Hematopoietic multipotent progenitor cell treated with erythropoietin and hydrocortisone succinate and interleukin-3 and kit ligand, for 4 days (in vitro differentiated cells): Measurements from ENCODE around the gene RHBDF2.

Experiments
- DNase-seq: peaks from one replicate; pipeline ENCODE4 v3.0.0-alpha.2; 2015

The RHBDF2 gene

DNA sequence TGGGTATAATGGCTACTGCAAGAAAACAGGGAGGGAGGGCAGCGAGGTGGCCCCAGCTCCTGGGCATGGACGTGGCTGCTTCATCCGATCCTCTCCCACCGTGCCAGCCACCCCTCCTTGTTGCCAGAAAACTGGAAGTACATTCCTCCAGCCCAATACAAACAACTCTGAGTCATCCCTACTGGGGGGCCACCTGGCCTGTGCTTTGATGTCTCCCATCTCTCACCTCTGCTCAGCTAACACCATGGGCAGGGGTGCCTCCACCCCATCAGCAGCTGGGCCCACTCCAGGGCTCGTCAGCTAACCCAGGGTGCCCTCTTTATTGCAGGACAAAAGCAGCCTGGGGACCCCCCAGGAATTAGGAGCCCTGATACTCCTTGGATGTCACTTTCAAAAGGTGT, 2.0 kb downstream of the RHBDF2 start:
- DNase-seq, result no peak

DNA sequence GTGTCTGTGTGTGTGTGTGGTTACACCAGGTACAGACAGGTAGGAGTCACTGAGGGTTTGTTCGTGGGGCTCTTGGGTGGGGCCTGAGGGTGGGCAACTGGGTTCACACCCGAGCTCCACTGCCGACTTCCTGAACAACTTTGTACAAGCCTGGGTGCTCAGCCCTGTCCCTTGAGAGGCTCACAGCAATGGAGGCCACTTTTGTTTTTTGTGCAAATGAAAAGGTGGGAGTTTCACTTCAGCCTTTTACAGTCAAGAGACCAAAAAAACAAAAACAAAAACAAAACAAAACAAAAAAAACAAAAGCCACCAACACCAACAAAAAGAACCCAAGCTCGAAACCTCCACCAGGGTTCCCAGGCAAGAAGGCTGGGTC, 2.4 kb downstream of the RHBDF2 start:
- no peak for DNase-seq

- DNase-seq, result no peak
Measured at GRCh38 chr17:76497979-76498875, 3.0 kb downstream of the RHBDF2 start.

DNA sequence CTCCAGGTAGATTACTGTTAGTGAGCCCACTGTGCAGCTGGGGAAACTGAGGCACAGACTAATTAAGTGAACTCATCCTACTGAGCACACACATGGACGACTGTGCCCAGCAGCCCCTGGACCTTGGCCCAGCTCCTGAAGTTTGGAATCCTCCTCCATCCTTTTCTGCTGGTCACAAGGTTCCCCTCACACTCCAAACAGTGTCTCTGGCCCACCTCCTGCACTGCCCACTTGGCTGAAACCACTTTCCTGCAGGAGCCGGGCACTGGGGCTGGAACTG, 3.6 kb downstream of the RHBDF2 start:
- DNase-seq, result no peak

GRCh38 chr17:76496464-76496863, 4.8 kb downstream of the RHBDF2 start:
- DNase-seq, result no peak

DNA sequence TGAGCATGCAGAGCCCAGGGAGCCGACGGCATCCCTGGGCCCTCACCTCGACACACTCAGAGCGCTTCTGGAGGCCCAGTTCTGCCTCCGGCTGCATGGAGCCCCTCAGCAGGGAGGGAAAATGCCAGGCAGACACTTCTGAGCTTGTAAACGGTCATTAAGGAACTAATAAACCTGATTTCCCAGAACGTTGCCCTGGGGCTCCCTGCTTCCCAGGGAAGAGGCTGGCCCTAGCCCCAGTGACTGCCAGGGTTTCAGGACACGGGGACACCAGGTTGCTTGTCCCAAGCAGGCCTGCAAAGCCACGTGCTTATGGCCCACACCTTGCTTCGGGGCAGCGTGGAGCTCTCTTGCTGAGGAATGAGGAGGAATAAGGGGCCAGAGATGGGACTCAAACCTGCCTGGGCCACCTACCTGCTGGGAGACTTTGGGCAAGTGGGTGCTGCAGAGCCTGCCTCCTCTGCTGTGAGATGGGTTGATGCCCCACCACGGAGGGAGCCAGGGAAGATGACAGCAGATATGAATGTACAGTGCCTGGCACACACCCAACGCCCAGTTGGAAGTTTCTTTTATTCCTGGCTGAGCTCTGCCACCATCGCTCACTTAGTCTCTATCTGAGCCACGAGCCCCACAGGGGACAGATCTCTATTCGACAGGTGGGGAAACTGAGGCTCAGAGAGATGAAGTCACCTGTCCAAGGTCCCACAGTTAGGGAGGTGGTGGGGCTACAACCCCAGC, 5.4 kb downstream of the RHBDF2 start:
- DNase-seq, result no peak

DNA sequence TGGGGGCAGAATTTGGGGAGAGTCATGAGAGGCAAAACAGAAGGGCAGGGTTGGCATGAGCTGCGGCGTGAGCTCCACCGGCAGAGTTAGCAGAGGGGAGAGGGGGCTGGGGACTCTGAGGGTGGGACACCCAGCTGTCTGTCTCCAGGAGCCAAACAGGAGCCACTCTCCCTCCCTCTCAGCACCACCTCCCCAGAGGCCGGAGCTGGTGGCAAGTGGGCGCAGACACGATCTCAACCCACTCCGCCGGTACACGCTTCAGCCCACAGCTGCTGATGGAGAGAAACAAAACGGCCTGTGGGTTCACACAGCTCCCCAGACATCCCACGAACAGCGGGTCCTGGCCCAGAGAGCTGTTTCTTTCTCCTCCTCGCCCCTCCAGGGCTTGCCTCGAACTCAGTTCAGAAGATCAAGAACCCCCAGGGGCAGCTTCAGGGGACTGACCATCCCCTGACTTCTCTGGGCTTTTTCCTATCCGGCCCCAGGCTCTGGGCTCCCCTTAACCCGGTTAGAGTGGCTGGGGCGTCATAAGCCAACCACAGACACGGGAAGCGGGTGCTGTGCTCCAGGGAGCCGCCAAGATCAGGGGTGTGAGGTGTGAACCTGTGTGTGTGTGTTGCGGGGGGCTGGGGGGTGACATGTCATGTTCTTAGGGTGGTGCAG, 7.6 kb downstream of the RHBDF2 start:
- no peak for DNase-seq

GRCh38 chr17:76492989-76493501, 8.2 kb downstream of the RHBDF2 start:
- DNase-seq, result peak; percentile 80

- no peak for DNase-seq
Measured at GRCh38 chr17:76492123-76492988, 8.9 kb downstream of the RHBDF2 start.

GRCh38 chr17:76491271-76492122, 9.7 kb downstream of the RHBDF2 start:
- peak; percentile 63 for DNase-seq

DNA sequence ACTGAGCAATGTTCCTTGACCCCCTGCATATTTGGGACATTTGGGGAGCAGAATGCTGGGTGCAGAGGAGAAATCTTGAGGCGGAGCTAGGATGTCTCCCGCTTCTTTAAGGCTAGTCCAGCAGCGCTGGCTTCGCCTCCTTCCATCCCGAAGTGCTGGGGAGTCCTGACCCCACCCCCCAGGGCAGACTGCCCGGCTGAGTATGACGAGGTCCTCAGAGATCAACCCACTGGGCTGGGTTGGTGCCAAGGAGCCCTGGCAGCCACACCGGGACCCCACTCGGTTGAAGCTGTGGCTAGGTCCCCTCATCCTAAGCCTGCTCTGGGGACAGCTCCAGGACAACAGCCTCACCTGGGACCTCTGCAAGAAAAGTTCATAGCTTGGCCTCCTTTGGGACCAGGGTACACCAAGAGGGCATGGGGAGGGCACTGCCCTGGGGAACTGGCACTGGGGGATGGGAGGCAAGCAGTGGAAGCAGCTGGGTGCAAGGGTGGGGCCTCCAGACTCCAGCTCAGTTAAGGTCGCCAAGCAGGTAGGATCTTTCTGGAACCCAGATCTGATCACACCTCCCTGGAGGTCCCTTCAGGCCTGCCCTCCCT, 11.0 kb downstream of the RHBDF2 start:
- DNase-seq, result no peak

DNA sequence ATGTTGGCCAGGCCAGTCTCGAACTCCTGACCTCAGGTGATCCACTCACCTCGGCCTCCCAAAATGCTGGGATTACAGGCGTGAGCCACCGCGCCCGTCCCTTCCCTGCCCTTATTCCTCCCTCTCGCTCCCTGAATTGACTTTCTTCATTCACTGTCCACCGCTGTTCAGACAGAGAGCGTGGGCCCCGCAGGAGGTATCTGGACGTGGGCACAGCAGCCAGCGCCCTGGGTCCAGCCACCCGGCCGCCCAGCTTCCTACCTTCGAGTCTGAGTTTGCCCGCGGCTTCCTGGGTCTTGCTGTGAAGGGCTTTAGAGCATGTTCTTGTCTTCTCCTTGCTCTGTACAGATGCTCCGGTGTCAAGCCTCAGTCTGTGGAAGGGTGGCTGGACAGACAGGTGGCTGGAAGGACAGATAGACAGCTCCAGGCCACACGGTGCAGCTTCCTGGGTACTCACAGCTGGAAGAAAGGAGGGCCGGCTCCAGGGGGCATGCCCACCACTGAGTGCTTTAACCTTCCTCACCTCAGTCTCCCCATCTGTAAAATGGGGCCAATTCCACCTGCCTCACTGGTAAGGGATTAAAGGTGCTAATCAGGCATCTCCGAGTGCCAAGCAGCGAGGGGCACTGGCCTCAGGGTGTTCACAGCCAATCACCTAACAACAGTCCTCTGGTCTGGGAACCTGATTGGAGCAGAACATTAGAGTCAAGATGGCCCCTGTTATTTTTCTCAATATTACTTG, 13.6 kb downstream of the RHBDF2 start:
- DNase-seq, result no peak

GRCh38 chr17:76485569-76485968, 15.7 kb downstream of the RHBDF2 start:
- peak; percentile 27 for DNase-seq

GRCh38 chr17:76484228-76484725, 16.9 kb downstream of the RHBDF2 start:
- no peak for DNase-seq

DNA sequence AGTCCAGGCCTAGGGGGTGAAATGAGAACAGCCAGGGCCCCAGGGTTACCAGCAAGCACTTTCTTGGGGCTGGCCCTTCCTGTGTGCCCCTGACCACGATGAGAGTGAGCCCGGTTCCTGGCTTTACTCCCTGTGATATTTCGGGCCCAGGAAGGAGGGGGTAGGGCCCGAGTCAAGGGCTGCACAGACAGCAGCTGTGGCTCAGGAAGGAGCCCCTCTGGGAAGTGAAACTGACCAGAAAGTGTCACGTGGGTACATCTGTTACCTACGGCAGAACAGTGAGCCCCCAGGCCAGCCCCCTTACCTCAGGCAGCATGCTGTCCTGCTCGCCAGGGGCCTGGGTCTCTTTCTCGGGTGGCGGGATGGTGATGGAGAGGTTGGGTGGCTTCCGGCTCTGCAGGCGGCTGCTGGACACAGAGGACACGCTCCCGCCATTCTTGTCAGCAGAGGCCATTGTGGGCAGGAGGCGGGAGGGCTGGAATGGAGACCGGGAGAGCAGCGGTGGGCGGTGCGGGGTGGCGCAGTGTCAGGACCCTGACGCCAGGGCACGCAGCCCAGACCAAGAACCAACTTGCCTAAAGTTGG, 20.1 kb downstream of the RHBDF2 start:
- DNase-seq, result no peak

- peak; percentile 63 for DNase-seq
Measured at GRCh38 chr17:76480632-76481031, 20.6 kb downstream of the RHBDF2 start.

DNA sequence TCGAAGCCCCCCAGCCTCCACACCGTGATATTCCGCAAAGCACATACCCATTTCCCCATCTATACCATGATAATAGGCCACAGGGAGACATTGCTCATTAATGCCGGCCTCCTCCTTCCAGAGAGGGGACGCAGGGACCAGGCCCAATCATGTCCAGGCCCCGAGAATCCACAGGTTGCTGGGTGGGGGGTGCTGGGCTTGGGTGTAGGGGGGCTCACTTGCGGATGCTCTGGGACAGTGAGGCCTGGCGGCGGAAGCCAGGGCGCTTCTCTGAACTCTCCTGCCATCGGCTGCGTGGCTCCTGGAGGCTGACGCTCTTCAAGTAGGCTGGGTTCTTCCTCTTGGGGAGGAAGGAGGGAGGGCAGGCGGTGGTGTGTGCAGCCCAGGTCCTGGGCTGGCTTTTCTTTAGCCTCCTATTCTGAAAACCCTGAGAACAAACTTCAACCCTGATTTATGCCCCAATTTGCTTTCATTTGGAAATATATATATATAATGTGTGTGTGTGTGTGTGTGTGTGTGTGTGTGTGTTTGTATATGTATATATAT, 21.6 kb downstream of the RHBDF2 start:
- DNase-seq, result no peak

DNA sequence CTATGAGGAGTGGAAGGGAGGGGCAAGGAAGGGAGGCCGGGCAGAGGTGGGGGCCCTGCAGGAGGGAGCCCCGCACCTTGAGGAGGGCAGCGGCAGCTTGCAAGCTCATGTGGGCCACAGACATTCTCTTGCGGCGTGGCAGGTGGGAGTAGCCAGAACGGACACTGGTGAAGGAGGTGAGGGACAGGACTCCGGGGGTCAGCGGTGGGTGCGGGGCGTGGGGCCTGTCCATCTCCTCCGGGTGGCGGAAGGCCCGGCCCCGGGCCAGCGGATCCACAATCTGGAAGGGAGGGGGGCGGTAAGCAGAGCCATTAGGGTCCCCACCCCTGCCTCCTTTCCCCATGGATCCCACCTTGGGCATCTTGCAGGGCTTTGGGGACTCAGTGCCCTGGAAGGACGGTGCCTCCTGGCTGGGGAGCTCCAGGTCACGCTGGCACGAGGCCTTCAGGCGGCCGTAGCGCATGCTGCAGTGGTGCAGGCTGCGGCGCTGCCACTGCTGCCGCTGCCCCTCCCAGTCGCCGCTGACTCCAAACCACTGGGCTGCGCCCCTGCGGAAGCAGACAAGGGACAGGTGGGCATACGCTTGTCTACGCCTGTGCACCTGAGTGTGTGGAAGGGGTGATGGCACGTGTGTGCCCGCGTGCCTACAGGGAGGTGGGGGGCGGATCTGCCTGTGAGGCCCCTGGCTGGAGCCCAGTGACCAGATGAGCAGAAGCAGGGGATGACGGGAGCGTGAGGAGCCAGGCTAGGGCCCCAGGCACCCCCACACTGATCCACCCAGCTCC, 22.3 kb downstream of the RHBDF2 start:
- no peak for DNase-seq

GRCh38 chr17:76478097-76478496, 23.1 kb downstream of the RHBDF2 start:
- no peak for DNase-seq
